ENCODE measurements around the gene ARHGAP15.

ARHGAP15 gene

DNA sequence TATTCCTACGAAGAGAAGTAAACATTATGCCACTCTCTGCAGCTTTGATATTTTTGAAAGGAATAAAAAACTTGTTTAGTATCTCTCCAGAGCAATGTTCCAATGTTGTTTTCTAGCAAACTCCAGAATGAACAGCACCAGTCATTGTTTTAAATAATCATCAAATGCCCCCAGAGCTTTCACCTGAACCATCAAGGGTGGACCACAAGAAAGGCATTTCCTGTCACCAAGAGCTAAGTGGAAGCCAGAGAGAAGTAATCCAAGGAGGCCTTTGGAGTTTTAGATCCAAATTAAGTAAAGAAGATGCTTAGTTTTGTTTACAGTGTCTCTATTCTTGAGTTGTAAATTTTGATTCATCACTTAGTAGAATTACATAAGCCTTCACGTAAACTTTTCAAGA, 559.0 kb downstream of the ARHGAP15 start:
- Histone ChIP-seq H3K4me3 (ENCODE audit: low read length) (no peak overlapping the region), H3K9ac (ENCODE audit: low read length) (no peak overlapping the region), H3K9me2 (replicated peaks; ENCODE audit: insufficient read depth, low read length) (no peaks in the 10 kb centered on the region), H3K27ac (ENCODE audit: low read length) (no peak overlapping the region), H3K36me3 (replicated peaks; ENCODE audit: insufficient read depth, low read length) (no peaks in the 10 kb centered on the region), H3K27me3 (replicated peaks; ENCODE audit: insufficient read depth, low read length) (no peaks in the 10 kb centered on the region), H4K20me1 (ENCODE audit: insufficient read depth, low read length) (no peaks in the 10 kb centered on the region), H3K4me1 (ENCODE audit: low read length) (no peaks in the 10 kb centered on the region), H3K9me3 (replicated peaks; ENCODE audit: insufficient read depth, low read length) (no peaks in the 10 kb centered on the region), H3K79me2 (ENCODE audit: low read length) (no peaks in the 10 kb centered on the region), H3K4me2 (ENCODE audit: low read depth, low read length) (no peak overlapping the region), H2AFZ (ENCODE audit: low read length) (no peak overlapping the region), H3F3A (ENCODE audit: insufficient read depth, low read length) (no peaks in the 10 kb centered on the region)
- no peak for DNase-seq
- TF ChIP-seq EZH2 (optimal IDR thresholded peaks at IDR 0.05; ENCODE audit: low read depth, low read length) = no peak
- no peak for TF ChIP-seq EZH2phosphoT487 (IDR thresholded peaks at IDR 0.05; ENCODE audit: low read length)
- TF ChIP-seq, protein P1, sequence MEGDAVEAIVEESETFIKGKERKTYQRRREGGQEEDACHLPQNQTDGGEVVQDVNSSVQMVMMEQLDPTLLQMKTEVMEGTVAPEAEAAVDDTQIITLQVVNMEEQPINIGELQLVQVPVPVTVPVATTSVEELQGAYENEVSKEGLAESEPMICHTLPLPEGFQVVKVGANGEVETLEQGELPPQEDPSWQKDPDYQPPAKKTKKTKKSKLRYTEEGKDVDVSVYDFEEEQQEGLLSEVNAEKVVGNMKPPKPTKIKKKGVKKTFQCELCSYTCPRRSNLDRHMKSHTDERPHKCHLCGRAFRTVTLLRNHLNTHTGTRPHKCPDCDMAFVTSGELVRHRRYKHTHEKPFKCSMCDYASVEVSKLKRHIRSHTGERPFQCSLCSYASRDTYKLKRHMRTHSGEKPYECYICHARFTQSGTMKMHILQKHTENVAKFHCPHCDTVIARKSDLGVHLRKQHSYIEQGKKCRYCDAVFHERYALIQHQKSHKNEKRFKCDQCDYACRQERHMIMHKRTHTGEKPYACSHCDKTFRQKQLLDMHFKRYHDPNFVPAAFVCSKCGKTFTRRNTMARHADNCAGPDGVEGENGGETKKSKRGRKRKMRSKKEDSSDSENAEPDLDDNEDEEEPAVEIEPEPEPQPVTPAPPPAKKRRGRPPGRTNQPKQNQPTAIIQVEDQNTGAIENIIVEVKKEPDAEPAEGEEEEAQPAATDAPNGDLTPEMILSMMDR (IDR thresholded peaks at IDR 0.05; ENCODE audit: low read length) = no peak

DNA sequence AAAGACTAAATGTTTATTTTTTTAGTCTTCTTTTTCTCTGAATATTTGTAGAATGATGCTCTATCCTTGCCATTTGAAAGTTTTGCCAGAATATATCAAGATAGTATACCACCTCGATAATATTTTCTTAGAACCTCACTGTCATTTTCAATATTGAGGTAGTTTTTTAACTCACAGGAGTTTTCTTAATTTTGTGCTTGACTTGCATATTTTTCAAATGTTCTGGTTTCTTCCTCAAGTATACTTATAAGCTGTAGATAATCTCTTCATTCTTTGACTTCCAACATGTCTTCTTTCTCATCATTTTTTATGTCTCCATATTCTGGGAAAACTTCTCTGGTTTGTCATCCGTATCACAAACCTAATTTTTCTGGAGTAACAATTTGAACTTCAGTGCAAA, 559.6 kb downstream of the ARHGAP15 start:
- no peak overlapping the region for H3K27ac ChIP-seq (ENCODE audit: low read length)
- no peaks in the 10 kb centered on the region for H3K9me2 ChIP-seq (replicated peaks; ENCODE audit: insufficient read depth, low read length)
- no peak for TF ChIP-seq EZH2phosphoT487 (IDR thresholded peaks at IDR 0.05; ENCODE audit: low read length)
- H3K4me3 ChIP-seq (ENCODE audit: low read length) = no peak overlapping the region
- H3K9me3 ChIP-seq (replicated peaks; ENCODE audit: insufficient read depth, low read length) = no peaks in the 10 kb centered on the region
- no peaks in the 10 kb centered on the region for H3K36me3 ChIP-seq (replicated peaks; ENCODE audit: insufficient read depth, low read length)
- H3K27me3 ChIP-seq (replicated peaks; ENCODE audit: insufficient read depth, low read length) = no peaks in the 10 kb centered on the region
- no peak overlapping the region for H2AFZ ChIP-seq (ENCODE audit: low read length)
- no peaks in the 10 kb centered on the region for H4K20me1 ChIP-seq (ENCODE audit: insufficient read depth, low read length)
- no peaks in the 10 kb centered on the region for H3K79me2 ChIP-seq (ENCODE audit: low read length)
- H3K4me1 ChIP-seq (ENCODE audit: low read length) = no peaks in the 10 kb centered on the region
- H3F3A ChIP-seq (ENCODE audit: insufficient read depth, low read length) = no peaks in the 10 kb centered on the region
- no peak overlapping the region for H3K4me2 ChIP-seq (ENCODE audit: low read depth, low read length)
- H3K9ac ChIP-seq (ENCODE audit: low read length) = no peak overlapping the region
- DNase-seq = no peak

DNA sequence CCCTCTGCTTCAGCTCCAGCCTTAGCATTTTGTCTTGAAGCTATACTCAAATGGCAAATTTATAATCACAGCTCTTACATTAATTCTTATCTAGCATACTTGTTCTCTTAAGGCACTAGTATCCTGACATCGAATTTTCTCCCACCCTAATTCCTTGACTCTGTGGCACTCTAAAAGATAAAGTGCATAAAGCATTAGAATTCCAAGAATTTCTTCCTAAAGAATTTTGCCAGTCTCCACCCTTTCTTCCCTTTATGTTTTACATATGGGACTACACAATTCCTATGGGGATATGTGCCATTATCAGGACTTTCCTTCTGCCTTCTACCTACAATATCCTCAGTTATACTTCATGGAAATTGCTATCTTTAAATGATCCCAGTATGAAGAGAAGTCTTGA, 560.3 kb downstream of the ARHGAP15 start:
- H3F3A ChIP-seq (ENCODE audit: insufficient read depth, low read length) = no peaks in the 10 kb centered on the region
- no peak overlapping the region for H2AFZ ChIP-seq (ENCODE audit: low read length)
- H3K27me3 ChIP-seq (replicated peaks; ENCODE audit: insufficient read depth, low read length) = no peaks in the 10 kb centered on the region
- no peak overlapping the region for H3K4me3 ChIP-seq (ENCODE audit: low read length)
- H3K9me2 ChIP-seq (replicated peaks; ENCODE audit: insufficient read depth, low read length) = no peaks in the 10 kb centered on the region
- no peaks in the 10 kb centered on the region for H3K9me3 ChIP-seq (replicated peaks; ENCODE audit: insufficient read depth, low read length)
- no peak for TF ChIP-seq EZH2phosphoT487 (IDR thresholded peaks at IDR 0.05; ENCODE audit: low read length)
- TF ChIP-seq EZH2 (optimal IDR thresholded peaks at IDR 0.05; ENCODE audit: low read depth, low read length) = no peak
- TF ChIP-seq, protein P1 (IDR thresholded peaks at IDR 0.05; ENCODE audit: low read length) = no peak
- H3K9ac ChIP-seq (ENCODE audit: low read length) = no peak overlapping the region
- no peaks in the 10 kb centered on the region for H3K36me3 ChIP-seq (replicated peaks; ENCODE audit: insufficient read depth, low read length)
- H3K27ac ChIP-seq (ENCODE audit: low read length) = no peak overlapping the region
- no peaks in the 10 kb centered on the region for H3K79me2 ChIP-seq (ENCODE audit: low read length)
- H3K4me2 ChIP-seq (ENCODE audit: low read depth, low read length) = no peak overlapping the region
- H4K20me1 ChIP-seq (ENCODE audit: insufficient read depth, low read length) = no peaks in the 10 kb centered on the region
- DNase-seq = no peak
- no peaks in the 10 kb centered on the region for H3K4me1 ChIP-seq (ENCODE audit: low read length)

DNA sequence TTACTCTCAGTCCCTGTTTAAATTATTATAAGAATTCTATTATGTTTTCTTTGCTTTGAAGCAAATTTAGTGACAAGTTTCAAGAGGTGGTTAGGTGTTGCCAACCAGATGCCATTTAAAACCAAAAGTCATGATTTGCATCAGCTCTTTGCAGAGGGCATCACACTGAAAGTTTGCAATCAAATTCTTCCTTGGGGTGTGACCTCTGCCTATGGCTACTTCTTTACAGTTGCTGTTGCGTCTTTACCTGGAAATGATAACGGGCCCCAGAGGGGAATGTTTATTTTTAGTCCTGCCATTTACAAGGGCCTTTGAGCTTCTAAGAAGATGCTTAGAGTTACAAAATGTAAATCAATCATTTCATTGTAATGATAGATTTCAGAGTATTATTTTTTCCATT, 561.0 kb downstream of the ARHGAP15 start:
- H3K27ac ChIP-seq (ENCODE audit: low read length) = no peak overlapping the region
- no peaks in the 10 kb centered on the region for H3K79me2 ChIP-seq (ENCODE audit: low read length)
- no peak for DNase-seq
- H3K9me2 ChIP-seq (replicated peaks; ENCODE audit: insufficient read depth, low read length) = no peaks in the 10 kb centered on the region
- H3F3A ChIP-seq (ENCODE audit: insufficient read depth, low read length) = no peaks in the 10 kb centered on the region
- TF ChIP-seq EZH2phosphoT487 (IDR thresholded peaks at IDR 0.05; ENCODE audit: low read length) = no peak
- no peak overlapping the region for H3K4me3 ChIP-seq (ENCODE audit: low read length)
- no peak overlapping the region for H2AFZ ChIP-seq (ENCODE audit: low read length)
- H3K36me3 ChIP-seq (replicated peaks; ENCODE audit: insufficient read depth, low read length) = no peaks in the 10 kb centered on the region
- H4K20me1 ChIP-seq (ENCODE audit: insufficient read depth, low read length) = no peaks in the 10 kb centered on the region
- H3K4me1 ChIP-seq (ENCODE audit: low read length) = no peaks in the 10 kb centered on the region
- H3K9me3 ChIP-seq (replicated peaks; ENCODE audit: insufficient read depth, low read length) = no peaks in the 10 kb centered on the region
- no peak overlapping the region for H3K4me2 ChIP-seq (ENCODE audit: low read depth, low read length)
- H3K27me3 ChIP-seq (replicated peaks; ENCODE audit: insufficient read depth, low read length) = no peaks in the 10 kb centered on the region
- no peak overlapping the region for H3K9ac ChIP-seq (ENCODE audit: low read length)

Measured in MM.1S (cell line).